Epithelial cell of prostate (primary cell): ENCODE results near the gene CFAP54.

Source experiments
- DNase-seq: peaks from one replicate; pipeline ENCODE4 v3.0.0-alpha.2; 2011; ENCODE audit warnings: low read depth, low spot score
- H3K27ac ChIP-seq: fragments of 450-650 bp; 2 replicates; pipeline ENCODE4 v1.5.1; 2017; ENCODE audit warnings: mild to moderate bottlenecking

Gene CFAP54

DNA sequence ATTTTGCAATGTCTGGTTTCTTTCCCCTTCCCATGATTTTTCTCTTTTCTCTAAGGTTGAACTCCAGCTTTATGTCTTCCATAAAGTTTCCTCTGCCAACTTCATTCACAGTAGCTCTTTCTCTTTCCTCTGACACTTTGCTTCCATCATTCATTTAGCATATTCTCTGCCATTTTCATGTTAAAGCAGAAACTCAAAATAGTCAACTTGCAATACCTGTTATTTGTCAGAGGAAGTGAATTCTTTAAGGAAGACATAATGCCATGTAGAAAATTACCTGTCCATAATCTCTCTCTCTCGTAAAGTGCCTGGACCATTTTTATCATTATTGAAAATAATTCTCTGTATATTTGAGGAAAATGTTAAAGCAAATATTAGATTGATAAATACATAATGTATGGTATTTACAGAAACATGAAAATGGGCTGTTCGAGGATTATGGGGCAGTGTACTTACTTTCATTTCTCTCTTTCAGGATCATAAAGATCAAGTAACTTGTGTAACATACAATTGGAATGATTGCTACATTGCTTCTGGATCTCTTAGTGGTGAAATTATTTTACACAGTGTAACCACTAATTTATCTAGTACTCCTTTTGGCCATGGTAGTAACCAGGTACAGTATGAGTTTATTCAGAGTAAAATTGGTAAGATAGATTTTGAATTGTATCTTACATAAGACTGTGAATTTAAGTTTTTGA lies 430.3 kb downstream of the CFAP54 start:
- no peak for DNase-seq
- H3K27ac ChIP-seq = no peak overlapping the region
